ENCODE measurements around the gene ARMC2.

DNA sequence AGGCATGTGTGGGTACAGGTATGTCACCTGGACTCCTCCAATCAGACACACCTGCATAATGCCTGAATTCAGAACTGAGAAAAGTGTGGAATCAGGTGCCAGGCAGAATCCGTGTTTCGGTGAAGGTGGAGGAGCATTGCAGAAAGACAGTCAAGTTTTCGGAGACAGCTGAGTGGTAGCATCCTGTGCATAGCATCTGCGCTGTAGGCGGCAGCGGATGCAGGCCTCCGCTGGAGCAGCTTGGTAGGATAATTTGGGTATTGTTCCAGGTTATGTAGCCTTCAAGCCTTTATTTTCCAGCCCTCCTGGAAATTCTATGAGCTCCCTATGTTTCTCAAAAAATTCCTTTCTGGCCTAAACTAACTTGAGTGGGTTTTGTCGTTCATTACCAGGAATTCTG is 15.5 kb upstream of the ARMC2 start:
- TF ChIP-seq, protein P1, sequence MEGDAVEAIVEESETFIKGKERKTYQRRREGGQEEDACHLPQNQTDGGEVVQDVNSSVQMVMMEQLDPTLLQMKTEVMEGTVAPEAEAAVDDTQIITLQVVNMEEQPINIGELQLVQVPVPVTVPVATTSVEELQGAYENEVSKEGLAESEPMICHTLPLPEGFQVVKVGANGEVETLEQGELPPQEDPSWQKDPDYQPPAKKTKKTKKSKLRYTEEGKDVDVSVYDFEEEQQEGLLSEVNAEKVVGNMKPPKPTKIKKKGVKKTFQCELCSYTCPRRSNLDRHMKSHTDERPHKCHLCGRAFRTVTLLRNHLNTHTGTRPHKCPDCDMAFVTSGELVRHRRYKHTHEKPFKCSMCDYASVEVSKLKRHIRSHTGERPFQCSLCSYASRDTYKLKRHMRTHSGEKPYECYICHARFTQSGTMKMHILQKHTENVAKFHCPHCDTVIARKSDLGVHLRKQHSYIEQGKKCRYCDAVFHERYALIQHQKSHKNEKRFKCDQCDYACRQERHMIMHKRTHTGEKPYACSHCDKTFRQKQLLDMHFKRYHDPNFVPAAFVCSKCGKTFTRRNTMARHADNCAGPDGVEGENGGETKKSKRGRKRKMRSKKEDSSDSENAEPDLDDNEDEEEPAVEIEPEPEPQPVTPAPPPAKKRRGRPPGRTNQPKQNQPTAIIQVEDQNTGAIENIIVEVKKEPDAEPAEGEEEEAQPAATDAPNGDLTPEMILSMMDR (IDR thresholded peaks at IDR 0.05), result no peak
- no peak for TF ChIP-seq POLR2A (IDR thresholded peaks at IDR 0.05)

Data from esophagus squamous epithelium (tissue), 4 donors.